Activated CD4-positive, alpha-beta memory T cell treated with anti-CD3 and anti-CD28 coated beads for 36 hours (primary cell): Measurements from ENCODE around the gene LYL1. TPM values are rescaled to one million over a fixed set of nuclear protein-coding genes. Genes with fewer than 3 reads are reported as not detected.
"Not testable (repeated sequence)": the region's sequence is repeated elsewhere in the genome, so short reads cannot be mapped to it uniquely, and the experiment has no call there.

Source experiments
- CTCF ChIA-PET: fragments of 350-600 bp; sonication (Branson Sonifier 250); formaldehyde crosslinking; loops from one replicate; lab custom pipeline; 2021; ENCODE audit warnings: antibody characterized with exemption, inconsistent platforms; lab: Charles Lee
- POLR2A ChIA-PET: fragments of 350-600 bp; sonication (Branson Sonifier 250); formaldehyde crosslinking; loops from one replicate; lab custom pipeline; 2021; ENCODE audit warnings: antibody characterized with exemption; lab: Charles Lee
- DNase-seq: peaks from one replicate; pipeline ENCODE4 v3.0.0-alpha.2; 2020
- H3K27ac Mint-ChIP-seq: one replicate; pipeline ENCODE4 v1.8.0; 2021; ENCODE audit warnings: mixed read lengths
- H3K27me3 Mint-ChIP-seq: one replicate; pipeline ENCODE4 v1.8.0; 2021; ENCODE audit warnings: mixed read lengths
- H3K36me3 Mint-ChIP-seq: one replicate; pipeline ENCODE4 v1.8.0; 2021; ENCODE audit warnings: mixed read lengths
- H3K4me1 Mint-ChIP-seq: one replicate; pipeline ENCODE4 v1.8.0; 2021; ENCODE audit warnings: low read depth, mixed read lengths
- H3K4me3 Mint-ChIP-seq: one replicate; pipeline ENCODE4 v1.8.0; 2021; ENCODE audit warnings: mild to moderate bottlenecking, mixed read lengths
- H3K9me3 Mint-ChIP-seq: one replicate; pipeline ENCODE4 v1.8.0; 2021; ENCODE audit warnings: mixed read lengths
- intact Hi-C: fragments of 100-400 bp; cut with micrococcal nuclease; formaldehyde crosslinking; loops from one replicate; pipeline ENCODE4 v1.15.1; 2023
- total RNA-seq, 2 experiments: library from RNA; stranded (reverse); gene quantifications; one replicate each; pipeline ENCODE4 v1.2.3, GENCODE V29; 2021

The LYL1 gene
- 1 to 10 TPM; 5.0 to 5.6 TPM for total RNA-seq

- H3K27me3 Mint-ChIP-seq = peaks cover 3% of the 10 kb centered on the region
- intact Hi-C loops = no loop called here
- peak within 1 kb of the TSS; percentile 76 for H3K27ac Mint-ChIP-seq
- peaks cover 39% of the 10 kb centered on the region for H3K4me1 Mint-ChIP-seq
- ChIA-PET CTCF (interaction anchor here (0.7 to 3.6 kb wide), 4 partner anchors 9 to 137 kb away, joined by 3 to 29 read pairs (median 11); no protein-coding TSS in a partner anchor), POLR2A (interaction anchor here (2.9 kb wide), 1 partner anchor 15 kb away, joined by 13 read pairs; the partner anchor contains the start of gene NACC1)
- H3K9me3 Mint-ChIP-seq = peaks cover 5% of the 10 kb centered on the region
- DNase-seq = peak; percentile 58
- peaks cover 9% of the 10 kb centered on the region for H3K36me3 Mint-ChIP-seq
- peak within 1 kb of the TSS; percentile 69 for H3K4me3 Mint-ChIP-seq
Observed at GRCh38 chr19:13102666-13103580, at the start of gene LYL1. TSS of gene LYL1 (minus strand) at chr19:13102858. CDS start at chr19:13101171, 1,687 bp downstream.

GRCh38 chr19:13151605-13152355 is 49.1 kb upstream of the LYL1 start:
- Mint-ChIP-seq H3K4me3 (peak overlapping the region; percentile 99), H3K36me3 (peaks cover 39% of the 10 kb centered on the region), H3K4me1 (peaks cover 33% of the 10 kb centered on the region), H3K9me3 (no peaks in the 10 kb centered on the region), H3K27ac (peak overlapping the region; percentile 97), H3K27me3 (peaks cover 3% of the 10 kb centered on the region)
- CTCF ChIA-PET = interaction anchor here (1.0 to 1.6 kb wide), 10 partner anchors 12 to 186 kb away, joined by 3 to 10 read pairs (median 5); partner anchors contain the start of gene NACC1
- intact Hi-C loops = loop anchor here (1.0 to 5.0 kb wide), 5 partner anchors 19 to 359 kb away; partner anchors contain the start of genes CALR, JUNB and TRMT1
- peak; percentile 98 for DNase-seq
- POLR2A ChIA-PET = interaction anchor here (0.8 to 6.5 kb wide), 14 partner anchors 9 to 695 kb away, joined by 3 to 167 read pairs (median 5); partner anchors contain the start of genes JUNB, NACC1 and TRMT1

GRCh38 chr19:13150931-13151604 is 48.4 kb upstream of the LYL1 start:
- POLR2A ChIA-PET = interaction anchor here (0.7 to 1.5 kb wide), 5 partner anchors 12 to 52 kb away, joined by 3 to 10 read pairs (median 3); partner anchors contain the start of gene NACC1
- H3K36me3 Mint-ChIP-seq = peaks cover 40% of the 10 kb centered on the region

GRCh38 chr19:13150187-13150930 is 47.7 kb upstream of the LYL1 start, which contains the start of the genes IER2 and STX10:
TSS of gene IER2 (plus strand) at chr19:13150411. CDS start at chr19:13153187, 2,776 bp downstream.
TSS of gene STX10 (minus strand) at chr19:13150375. CDS start at chr19:13150173, 202 bp downstream.
- peaks cover 23% of the 10 kb centered on the region for H3K4me1 Mint-ChIP-seq
- DNase-seq = peak; percentile 96
- peak within 1 kb of the TSS; percentile 99 for H3K4me3 Mint-ChIP-seq
- H3K36me3 Mint-ChIP-seq = peaks cover 37% of the 10 kb centered on the region
- H3K9me3 Mint-ChIP-seq = no peaks in the 10 kb centered on the region
- intact Hi-C loops = loop anchor here (5.0 kb wide), 2 partner anchors 213 to 358 kb away; partner anchors contain the start of genes CALR and JUNB
- peak within 1 kb of the TSS; percentile 97 for H3K27ac Mint-ChIP-seq
- H3K27me3 Mint-ChIP-seq = peaks cover 3% of the 10 kb centered on the region
- ChIA-PET POLR2A (interaction anchor here (0.7 to 1.6 kb wide), 8 partner anchors 13 to 51 kb away, joined by 3 to 10 read pairs (median 4); partner anchors contain the start of gene NACC1), CTCF (interaction anchor here (0.6 to 2.1 kb wide), 10 partner anchors 13 to 86 kb away, joined by 4 to 12 read pairs (median 6); partner anchors contain the start of gene NACC1)

More at GRCh38 chr19:13150931-13151604, 48.4 kb upstream of the LYL1 start:
- DNase-seq = peak; percentile 43
- Mint-ChIP-seq H3K4me3 (peak overlapping the region; percentile 99), H3K4me1 (peaks cover 26% of the 10 kb centered on the region), H3K9me3 (no peaks in the 10 kb centered on the region), H3K27me3 (peaks cover 3% of the 10 kb centered on the region), H3K27ac (peak overlapping the region; percentile 97)
- CTCF ChIA-PET = interaction anchor here (0.6 to 2.1 kb wide), 9 partner anchors 13 to 85 kb away, joined by 4 to 12 read pairs (median 6); partner anchors contain the start of gene NACC1
- intact Hi-C loops = loop anchor here (1.0 to 5.0 kb wide), 4 partner anchors 19 to 359 kb away; partner anchors contain the start of genes CALR, JUNB and TRMT1

- H3K27me3 Mint-ChIP-seq = peaks cover 3% of the 10 kb centered on the region
- CTCF ChIA-PET = interaction anchor here (0.8 to 2.1 kb wide), 10 partner anchors 14 to 50 kb away, joined by 3 to 12 read pairs (median 6); partner anchors contain the start of gene NACC1
- POLR2A ChIA-PET = interaction anchor here (0.6 to 1.6 kb wide), 6 partner anchors 12 to 45 kb away, joined by 3 to 10 read pairs (median 4); partner anchors contain the start of gene NACC1
- H3K4me1 Mint-ChIP-seq = peaks cover 19% of the 10 kb centered on the region
- H3K9me3 Mint-ChIP-seq = no peaks in the 10 kb centered on the region
- peak overlapping the region; percentile 99 for H3K4me3 Mint-ChIP-seq
- H3K36me3 Mint-ChIP-seq = peaks cover 31% of the 10 kb centered on the region
- peak overlapping the region; percentile 97 for H3K27ac Mint-ChIP-seq
- intact Hi-C loops = loop anchor here (5.0 kb wide), 2 partner anchors 212 to 357 kb away; partner anchors contain the start of genes CALR and JUNB
- peak; percentile 53 for DNase-seq
Observed at GRCh38 chr19:13149628-13150186, 47.0 kb upstream of the LYL1 start.

- DNase-seq, intact Hi-C loops, H3K9me3 Mint-ChIP-seq, H3K27me3 Mint-ChIP-seq: not testable (repeated sequence)
- peak overlapping the region; percentile 68 for H3K27ac Mint-ChIP-seq
- CTCF ChIA-PET = interaction anchor here (0.8 to 2.1 kb wide), 5 partner anchors 17 to 50 kb away, joined by 3 to 12 read pairs (median 7); partner anchors contain the start of gene NACC1
- peak overlapping the region; percentile 99 for H3K4me3 Mint-ChIP-seq
- POLR2A ChIA-PET = interaction anchor here (0.6 to 1.6 kb wide), 3 partner anchors 13 to 46 kb away, joined by 3 to 10 read pairs (median 3); no protein-coding TSS in a partner anchor
- H3K4me1 Mint-ChIP-seq = peaks cover 19% of the 10 kb centered on the region
- H3K36me3 Mint-ChIP-seq = peaks cover 26% of the 10 kb centered on the region
Observed at GRCh38 chr19:13149173-13149627, 46.5 kb upstream of the LYL1 start.

- CTCF ChIA-PET = interaction anchor here (1.3 to 1.4 kb wide), 2 partner anchors 11 to 48 kb away, joined by 3 to 4 read pairs; no protein-coding TSS in a partner anchor
- no peaks in the 10 kb centered on the region for H3K9me3 Mint-ChIP-seq
- H3K36me3 Mint-ChIP-seq = peaks cover 11% of the 10 kb centered on the region
- POLR2A ChIA-PET = interaction anchor here (0.6 to 1.3 kb wide), 3 partner anchors 11 to 31 kb away, joined by 3 to 10 read pairs (median 4); no protein-coding TSS in a partner anchor
- no peaks in the 10 kb centered on the region for H3K27me3 Mint-ChIP-seq
- H3K4me1 Mint-ChIP-seq = peaks cover 16% of the 10 kb centered on the region
- no peak overlapping the region for H3K4me3 Mint-ChIP-seq
- no peak overlapping the region for H3K27ac Mint-ChIP-seq
- DNase-seq = no peak
- intact Hi-C loops = no loop called here
Observed at GRCh38 chr19:13146763-13147563, 44.3 kb upstream of the LYL1 start.

GRCh38 chr19:13139633-13140311 is 37.1 kb upstream of the LYL1 start:
- Mint-ChIP-seq H3K27ac (peak overlapping the region; percentile 18), H3K36me3 (peaks cover 24% of the 10 kb centered on the region), H3K27me3 (no peaks in the 10 kb centered on the region), H3K4me3 (no peak overlapping the region), H3K4me1 (no peaks in the 10 kb centered on the region), H3K9me3 (no peaks in the 10 kb centered on the region)
- POLR2A ChIA-PET = interaction anchor here (1.0 kb wide), 1 partner anchor 9 kb away, joined by 3 read pairs; no protein-coding TSS in a partner anchor
- CTCF ChIA-PET = no interaction called here
- intact Hi-C loops = no loop called here
- no peak for DNase-seq

- H3K36me3 Mint-ChIP-seq = peaks cover 24% of the 10 kb centered on the region
- no peaks in the 10 kb centered on the region for H3K27me3 Mint-ChIP-seq
- H3K9me3 Mint-ChIP-seq = no peaks in the 10 kb centered on the region
- H3K4me3 Mint-ChIP-seq = no peak overlapping the region
- intact Hi-C loops = no loop called here
- DNase-seq = no peak
- POLR2A ChIA-PET = no interaction called here
- peaks cover 5% of the 10 kb centered on the region for H3K4me1 Mint-ChIP-seq
- no peak overlapping the region for H3K27ac Mint-ChIP-seq
- CTCF ChIA-PET = no interaction called here
Observed at GRCh38 chr19:13138916-13139198, 36.2 kb upstream of the LYL1 start.
